Erythroblast (primary cell): ENCODE data around the gene CLEC2B.

Source experiments
- GATA1 ChIP-seq: IDR thresholded peaks from 2 replicates; pipeline ENCODE4 v1.6.1; 2011; ENCODE audit warnings: low read depth, mild to moderate bottlenecking, control low read depth, low read length, moderate library complexity
- POLR2A ChIP-seq: IDR thresholded peaks from 2 replicates; pipeline ENCODE4 v1.6.1; 2011; ENCODE audit warnings: mild to moderate bottlenecking, low read length

DNA sequence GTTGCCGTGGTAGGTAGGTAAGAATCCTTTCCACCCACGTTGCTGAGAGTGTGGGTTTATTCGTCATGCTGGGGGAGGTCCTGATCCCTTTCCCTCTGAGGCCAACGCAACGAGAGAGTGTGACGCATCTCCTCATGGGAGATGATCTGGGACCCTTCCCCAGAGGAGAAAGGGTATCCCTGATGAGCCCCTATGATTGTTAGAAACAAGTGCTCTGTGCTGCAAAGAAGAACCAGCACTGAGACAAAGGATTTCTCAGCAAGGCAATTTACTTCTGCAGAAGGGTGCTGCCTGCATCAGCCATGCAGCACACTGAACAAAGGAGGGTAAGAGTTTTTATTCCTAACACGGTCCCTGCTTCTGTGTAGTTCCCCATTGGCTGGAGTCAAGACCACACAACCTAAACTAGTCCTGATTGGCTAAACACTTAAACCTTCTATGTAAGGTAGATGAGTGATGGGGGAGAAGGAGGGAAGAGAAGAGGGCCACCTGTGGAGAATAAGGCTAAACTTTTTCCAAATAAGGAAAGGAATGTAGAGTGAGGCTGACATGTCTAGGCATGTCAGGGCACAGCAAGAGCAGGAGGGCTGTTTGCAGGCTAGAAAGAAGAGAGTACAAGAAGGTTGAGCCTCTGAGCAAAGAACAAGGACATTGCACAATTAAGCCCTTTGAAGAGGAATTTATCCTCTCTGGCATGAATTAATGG, 41.7 kb upstream of the CLEC2B start:
- TF ChIP-seq POLR2A, result no peak
- TF ChIP-seq GATA1, result no peak
